ENCODE measurements around the gene U2AF2.

- TF ChIP-seq CTCF (conservative IDR thresholded peaks at IDR 0.05 in 1 of 2, IDR thresholded peaks at IDR 0.05 in 1 of 2; ENCODE audit: extremely low read depth in 1 of 2, insufficient read depth in 1 of 2, low read depth in 1 of 2, low read length in 2 of 2), result no peak
- no peak for TF ChIP-seq EZH2 (IDR thresholded peaks at IDR 0.05; ENCODE audit: borderline replicate concordance, low read length)
These were observed 13.9 kb downstream of the U2AF2 start for GRCh38 chr19:55668603-55669348.
